8988T (cell line): ENCODE measurements around the gene SLC37A4.
A peak's percentile ranks its signal among the peaks of the same experiment; 100 is the strongest.
"Not testable (repeated sequence)": the region's sequence is repeated elsewhere in the genome, so short reads cannot be mapped to it uniquely, and the experiment has no call there.

Source experiments
- DNase-seq: peaks from one replicate; pipeline ENCODE4 v3.0.0; 2011

SLC37A4 gene

GRCh38 chr11:119016216-119017009, 14.3 kb downstream of the SLC37A4 start:
- no peak for DNase-seq

- DNase-seq = no peak
Measured at GRCh38 chr11:119015054-119015611, 15.5 kb downstream of the SLC37A4 start.

- DNase-seq = no peak
Measured at GRCh38 chr11:119014209-119014924, 16.3 kb downstream of the SLC37A4 start.

- DNase-seq = peak; percentile 10
Measured at GRCh38 chr11:119012629-119013170, 18.0 kb downstream of the SLC37A4 start.

- DNase-seq = no peak
Measured at GRCh38 chr11:119011476-119012053, 19.1 kb downstream of the SLC37A4 start.

- DNase-seq = no peak
Measured at GRCh38 chr11:119006656-119007055, 24.0 kb downstream of the SLC37A4 start.

GRCh38 chr11:119000906-119001305, 29.8 kb downstream of the SLC37A4 start:
- DNase-seq = no peak

GRCh38 chr11:118998822-118999221, 31.9 kb downstream of the SLC37A4 start:
- no peak for DNase-seq

GRCh38 chr11:118998388-118998717, 32.3 kb downstream of the SLC37A4 start:
- no peak for DNase-seq

GRCh38 chr11:118997627-118998387, 32.9 kb downstream of the SLC37A4 start, which contains the start of gene CENATAC:
TSS of gene CENATAC (plus strand) at chr11:118998138. CDS start at chr11:118998198, 60 bp downstream.
- peak; percentile 98 for DNase-seq

GRCh38 chr11:118996926-118997626, 33.6 kb downstream of the SLC37A4 start:
- no peak for DNase-seq

GRCh38 chr11:118991486-118992038, 39.1 kb downstream of the SLC37A4 start:
- DNase-seq = not testable (repeated sequence)

- no peak for DNase-seq
Measured at GRCh38 chr11:118988280-118988679, 42.4 kb downstream of the SLC37A4 start.

- DNase-seq = no peak
Measured at GRCh38 chr11:118984825-118985224, 45.9 kb downstream of the SLC37A4 start.

- DNase-seq = not testable (repeated sequence)
Measured at GRCh38 chr11:118984337-118984736, 46.3 kb downstream of the SLC37A4 start.

GRCh38 chr11:118980191-118980881, 50.3 kb downstream of the SLC37A4 start:
- no peak for DNase-seq

- no peak for DNase-seq
Measured at GRCh38 chr11:118979434-118979833, 51.2 kb downstream of the SLC37A4 start.

GRCh38 chr11:118975771-118976709, 54.6 kb downstream of the SLC37A4 start:
- no peak for DNase-seq
